NCI-H2081 treated with DMSO at 0.1 percent for 48 hours (cell line): Measurements from ENCODE around the gene CST3.
"Not testable (repeated sequence)": the region's sequence is repeated elsewhere in the genome, so short reads cannot be mapped to it uniquely, and the experiment has no call there.

ENCODE experiments used
- DNase-seq: peaks from one replicate; lab custom pipeline; 2025; lab: John Stamatoyannopoulos, UW

Gene CST3

GRCh38 chr20:23643659-23644058 is 5.9 kb upstream of the CST3 start:
- no peak for DNase-seq

- no peak for DNase-seq
These were observed 4.4 kb upstream of the CST3 start for GRCh38 chr20:23641936-23642751.

- DNase-seq, result no peak
These were observed 3.2 kb upstream of the CST3 start for GRCh38 chr20:23640671-23641667.

DNA sequence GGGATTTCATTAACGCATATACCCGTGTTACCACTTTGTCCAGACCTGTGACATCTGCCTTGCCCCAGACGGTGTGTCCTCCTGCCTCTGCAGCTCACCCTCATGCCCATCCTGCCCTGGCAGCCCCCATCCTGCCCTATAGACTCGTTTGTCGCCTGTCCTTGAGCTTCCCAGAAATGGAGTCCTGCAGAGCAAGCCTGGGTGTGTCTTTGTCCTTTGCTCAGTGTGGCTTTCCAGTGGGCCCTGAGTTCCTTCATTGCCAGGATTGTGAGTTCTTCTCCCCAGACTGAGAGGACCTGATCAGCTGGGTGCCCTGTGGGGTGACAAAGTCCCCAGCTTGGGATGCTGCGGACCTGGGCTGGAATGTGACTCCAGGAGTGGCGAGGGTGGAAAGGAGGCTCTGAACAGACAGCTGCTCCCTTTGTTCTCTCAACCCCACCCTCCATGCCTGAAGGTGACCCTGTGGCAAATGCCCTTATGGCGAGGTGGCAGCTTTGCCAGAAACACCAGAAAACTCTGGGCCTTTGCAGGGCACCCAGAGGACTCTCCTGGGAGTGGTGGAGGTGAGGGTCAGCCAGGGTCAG is 2.4 kb upstream of the CST3 start:
- DNase-seq, result no peak

DNA sequence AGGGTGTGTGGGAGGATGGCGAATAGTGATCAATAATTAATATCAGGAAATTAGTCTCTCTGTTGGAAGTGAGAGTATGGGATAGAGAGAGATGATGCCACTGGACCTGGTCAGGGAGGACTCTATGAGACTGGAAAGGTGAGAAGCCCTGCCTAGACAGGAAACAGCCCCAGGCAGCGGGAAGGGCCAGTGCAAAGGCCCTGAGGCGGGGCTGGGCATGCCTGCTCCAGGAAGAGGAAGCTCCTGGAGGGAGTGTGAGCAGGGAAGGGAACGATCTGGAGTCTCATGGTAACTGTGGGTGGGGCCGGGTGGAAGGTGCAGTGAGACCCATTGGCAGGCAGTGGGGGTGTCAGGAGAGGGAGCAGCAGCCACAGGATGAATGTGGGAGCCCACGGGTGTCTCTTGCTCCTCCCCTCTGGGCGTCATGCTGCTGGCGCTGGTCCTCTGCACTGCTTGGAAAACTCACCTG is 1.8 kb upstream of the CST3 start:
- DNase-seq, result no peak

DNA sequence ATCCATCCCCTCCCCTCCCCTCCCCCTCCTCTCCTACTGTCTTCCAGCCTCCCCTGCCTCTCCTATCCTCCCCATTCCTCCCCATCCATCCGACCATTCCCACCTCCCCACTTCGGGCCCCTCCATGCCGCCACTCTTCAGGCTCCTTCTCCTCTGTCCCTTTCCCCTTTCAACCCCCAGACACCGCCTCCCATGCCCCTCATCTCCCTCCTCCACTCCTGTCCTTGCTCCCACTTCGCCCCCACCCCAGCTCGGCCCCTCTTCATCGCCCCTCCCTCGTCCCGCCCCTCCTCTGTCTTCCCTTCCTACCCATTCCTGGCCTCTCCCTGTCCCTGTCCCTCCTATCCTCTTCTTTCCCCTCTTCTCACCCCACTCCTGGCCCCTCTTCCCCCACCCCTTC is 554 bp upstream of the CST3 start:
- no peak for DNase-seq

GRCh38 chr20:23636908-23637281 is 860 bp downstream of the CST3 start:
- DNase-seq, result no peak

GRCh38 chr20:23636182-23636907 is 1.4 kb downstream of the CST3 start:
- no peak for DNase-seq

- not testable (repeated sequence) for DNase-seq
These were observed 2.0 kb downstream of the CST3 start for GRCh38 chr20:23635768-23636090.

- no peak for DNase-seq
These were observed 2.6 kb downstream of the CST3 start for GRCh38 chr20:23634985-23635767.

DNA sequence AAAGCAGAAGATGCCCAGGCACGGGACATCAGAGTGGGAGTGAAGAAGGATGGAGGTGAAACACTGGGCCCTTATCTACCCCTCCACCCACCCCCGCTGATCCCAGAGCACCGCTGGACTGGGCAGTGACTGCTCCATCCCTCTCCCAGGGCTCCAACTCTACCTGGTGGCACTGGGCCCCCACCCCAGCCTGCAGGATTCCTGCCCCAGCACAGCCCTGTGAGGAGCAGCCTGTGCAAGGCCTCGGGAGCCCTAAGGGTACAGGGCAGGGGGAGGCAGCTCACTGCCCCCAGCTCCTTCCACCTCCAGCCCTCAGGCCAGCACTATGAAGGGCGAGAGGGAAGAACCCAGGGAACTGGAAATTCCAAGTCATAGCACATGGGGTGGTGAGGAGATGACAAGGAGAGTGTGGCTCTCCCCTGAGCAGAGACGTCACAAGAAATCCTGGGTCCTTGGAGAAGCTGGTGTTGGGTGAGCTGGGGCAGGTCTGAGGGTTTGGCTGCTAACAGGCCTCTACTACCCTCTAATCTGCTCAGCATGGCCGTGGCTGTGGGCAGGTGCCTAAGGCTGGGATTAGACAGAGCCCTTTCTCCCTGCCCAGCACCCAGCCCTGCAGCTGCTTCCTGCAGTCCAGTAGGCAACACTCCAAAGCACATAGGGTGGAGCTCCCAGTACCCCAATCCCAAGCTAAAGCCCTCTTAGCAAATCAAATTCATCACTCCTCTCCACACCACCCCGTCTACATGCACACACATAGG is 3.5 kb downstream of the CST3 start:
- no peak for DNase-seq

DNA sequence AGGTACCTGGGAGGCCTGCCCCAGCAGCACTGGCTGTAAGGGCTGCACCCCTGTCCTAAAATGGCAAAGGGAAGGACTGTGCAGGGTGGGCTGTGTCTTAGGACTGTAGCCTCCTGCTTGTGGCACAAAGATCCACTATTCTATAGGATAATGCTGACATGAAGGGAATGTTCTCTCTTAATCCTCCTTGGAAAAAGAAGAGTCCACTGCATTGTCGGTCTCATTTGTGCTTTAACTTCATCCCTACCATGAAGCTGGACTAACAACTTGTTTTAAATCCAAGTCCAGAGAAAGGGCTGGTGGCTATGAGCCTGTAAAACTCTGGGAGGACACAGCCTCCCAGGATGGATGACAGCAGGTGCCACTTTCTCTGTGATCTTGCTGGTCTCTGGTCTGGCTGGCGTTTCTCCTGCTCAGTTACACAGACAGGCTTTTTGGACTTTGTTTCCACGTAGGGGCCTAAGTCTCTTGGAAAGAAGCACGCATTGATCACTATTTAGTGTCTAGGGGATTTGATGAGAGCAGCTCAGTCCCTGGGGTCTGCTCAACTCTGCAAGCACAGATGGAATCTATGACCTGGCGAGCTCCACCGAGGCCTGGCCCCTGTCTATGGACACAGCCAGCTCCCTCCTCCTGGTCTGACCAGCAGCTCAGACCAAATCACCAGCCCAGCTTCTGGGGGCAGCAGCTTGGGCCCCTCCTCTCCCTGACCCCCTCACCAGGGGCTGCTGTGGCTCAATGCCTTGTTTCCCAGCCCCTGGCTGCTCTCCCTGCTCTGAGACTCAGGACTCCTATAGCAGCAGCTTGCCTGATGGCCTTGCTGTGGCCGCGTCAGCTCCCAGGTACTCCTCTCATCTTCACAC is 4.8 kb downstream of the CST3 start:
- no peak for DNase-seq

- DNase-seq, result no peak
These were observed 5.6 kb downstream of the CST3 start for GRCh38 chr20:23631981-23632710.

DNA sequence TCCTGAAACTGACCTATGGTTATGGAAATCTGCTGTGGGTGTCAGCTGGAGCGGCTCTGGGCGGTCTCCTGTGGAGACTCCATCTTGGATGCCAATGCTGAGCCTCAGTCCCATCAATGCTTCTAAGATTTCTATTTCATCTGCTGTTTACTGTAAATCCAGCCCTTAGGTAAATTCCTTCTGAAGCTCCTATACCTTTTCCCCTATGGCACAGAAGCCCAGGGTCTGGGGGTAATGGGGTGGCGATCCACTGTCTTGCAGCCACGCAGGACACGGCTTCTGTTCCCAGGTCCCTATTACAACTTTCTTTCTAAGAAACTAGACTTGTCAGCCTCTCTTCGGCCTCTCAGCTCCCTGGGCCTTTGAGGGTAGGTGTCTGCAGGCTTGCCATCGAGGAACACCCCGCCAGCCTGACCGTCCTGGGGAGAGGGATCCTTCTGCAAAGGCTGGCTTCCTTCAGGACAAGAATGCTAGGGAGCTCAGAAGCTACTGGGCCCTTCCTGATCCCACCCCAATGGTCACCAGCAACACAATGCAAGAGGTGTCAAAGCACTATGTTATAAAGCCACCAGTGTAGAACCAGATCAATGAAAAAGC is 6.4 kb downstream of the CST3 start:
- DNase-seq, result no peak

GRCh38 chr20:23630392-23630849 is 7.3 kb downstream of the CST3 start:
- DNase-seq, result no peak

DNA sequence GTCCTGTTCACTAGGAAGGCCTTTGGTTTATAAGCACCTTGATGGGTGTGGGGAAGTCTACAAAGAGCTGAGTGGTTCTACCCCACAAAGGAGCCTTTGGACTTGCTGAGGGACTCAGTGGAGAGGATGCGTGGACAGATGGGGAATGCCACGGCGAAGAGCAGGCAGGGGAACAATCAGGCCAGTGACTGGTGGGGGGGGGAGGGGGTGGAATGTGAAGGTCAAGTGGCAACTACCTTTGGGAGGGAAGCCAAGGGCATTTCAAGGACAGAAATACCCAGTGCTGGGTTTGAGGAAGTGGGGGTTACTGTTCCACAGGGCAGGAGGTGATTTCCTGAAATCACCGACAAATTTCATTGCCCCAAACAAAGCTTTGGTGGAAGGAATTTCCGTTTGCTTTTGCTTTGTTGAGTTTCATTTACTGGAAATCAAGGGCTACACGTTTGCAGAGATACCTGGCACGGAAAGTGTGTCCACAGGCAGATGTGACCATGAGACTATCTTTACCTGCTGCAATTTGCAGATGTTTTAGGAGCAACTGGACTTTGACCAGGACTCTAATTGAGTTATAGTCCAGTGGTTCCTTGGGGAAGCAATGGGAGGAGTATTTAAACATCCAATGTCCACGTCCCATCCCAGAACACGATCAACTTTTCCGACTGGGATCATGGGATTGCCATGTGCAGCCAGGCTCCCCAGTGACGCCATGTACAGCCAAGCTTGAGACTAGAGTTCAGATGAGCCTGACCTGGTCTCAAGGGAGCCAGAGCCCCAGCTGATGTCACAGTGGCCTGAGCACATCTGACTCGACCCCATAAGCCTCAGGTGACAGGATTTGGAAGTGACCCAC is 8.0 kb downstream of the CST3 start:
- no peak for DNase-seq

GRCh38 chr20:23629017-23629541 is 8.7 kb downstream of the CST3 start:
- no peak for DNase-seq
